HG03575 (cell line): ENCODE results near the gene SLC23A1.

Experiments
- ATAC-seq: cut with Tn5 transposase; IDR thresholded peaks from one replicate; pipeline ENCODE4 v1.9.1; 2021; ENCODE audit not compliant: unreplicated experiment, insufficient number of reproducible peaks, low FRiP score; ENCODE audit errors: extremely low read depth

Gene SLC23A1

DNA sequence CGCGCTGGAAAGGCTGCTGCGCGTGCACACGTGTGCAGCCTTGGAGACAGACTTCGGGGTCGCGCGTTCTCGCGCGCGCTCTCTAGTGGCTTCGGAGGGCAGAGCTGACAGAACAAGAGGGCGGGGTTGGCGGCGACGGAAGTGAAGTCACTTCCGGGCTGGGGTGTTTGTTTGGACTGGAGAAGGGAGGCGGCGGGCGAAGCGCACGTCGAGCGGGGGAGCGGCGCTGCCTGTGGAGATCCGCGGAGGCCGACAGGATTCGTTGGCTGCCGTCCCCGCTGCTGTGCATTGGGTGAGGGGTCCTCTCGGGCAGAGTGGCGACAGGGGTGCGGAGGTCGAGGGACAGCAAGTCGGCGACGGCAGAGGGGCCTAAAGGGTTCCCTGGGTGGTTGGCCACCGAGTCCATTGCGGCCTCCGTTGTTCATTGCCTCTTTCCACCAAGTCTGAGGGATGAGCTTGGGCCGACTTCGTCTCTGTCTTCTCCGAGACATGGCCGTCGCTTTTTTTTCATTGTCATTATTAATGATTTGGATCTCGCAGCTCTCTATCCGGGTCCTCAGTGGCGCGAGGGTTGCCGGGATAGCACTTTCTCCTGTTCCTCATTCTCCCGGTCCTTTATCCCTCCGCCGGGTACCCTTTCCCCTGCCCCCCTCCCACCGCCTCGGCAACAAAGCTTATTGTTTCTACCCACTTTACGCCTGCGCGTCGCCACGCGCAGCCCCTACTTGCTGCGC is 41.2 kb downstream of the SLC23A1 start, which contains the start of gene PAIP2:
Gene PAIP2 (plus strand): TSS at position 166 of the 734 bp plus-strand sequence. CDS start 21,931 bp downstream, outside the sequence.
- no peak for ATAC-seq

DNA sequence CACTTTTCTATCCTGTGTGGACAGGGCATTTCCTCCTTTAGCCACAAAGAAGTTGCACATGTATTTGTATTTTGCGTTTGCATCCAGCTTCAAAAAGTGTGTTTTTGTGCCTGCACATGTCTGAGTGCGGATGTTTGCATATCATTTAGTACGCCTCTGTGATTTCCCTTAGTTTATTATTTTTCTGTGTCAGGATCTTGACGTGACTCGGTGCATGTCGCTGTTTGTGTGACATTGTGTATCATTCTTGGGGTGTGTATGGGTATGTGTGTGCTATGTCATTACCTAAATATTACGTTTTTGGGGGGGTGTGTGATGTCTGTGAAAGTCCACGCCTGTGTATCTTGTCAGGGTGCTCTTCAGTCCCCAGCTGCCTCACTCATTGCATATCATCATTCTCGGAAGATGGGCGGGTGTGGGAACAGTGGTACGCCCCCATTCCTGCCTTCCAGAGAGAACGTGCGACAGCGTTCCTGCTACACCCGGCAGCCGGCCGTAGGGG is 41.9 kb downstream of the SLC23A1 start:
- no peak for ATAC-seq

DNA sequence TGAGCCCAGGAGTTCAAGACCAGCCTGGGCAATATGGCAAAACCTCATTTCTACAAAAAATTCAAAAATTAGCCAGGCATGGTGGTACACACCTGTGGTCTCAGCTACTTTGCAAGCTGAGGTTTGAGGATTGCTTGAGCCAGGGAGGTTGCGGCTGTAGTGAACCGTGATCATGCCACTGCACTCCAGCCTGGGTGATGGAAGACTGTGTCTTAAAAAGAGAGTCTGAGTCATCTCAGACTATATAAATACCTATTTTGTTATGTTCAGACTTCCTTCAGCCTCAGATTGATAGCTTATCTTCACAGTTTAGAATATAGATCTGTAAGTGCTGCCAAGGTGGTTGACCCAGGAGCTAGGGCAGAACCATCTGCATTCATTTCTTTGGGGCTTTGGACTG is 43.0 kb downstream of the SLC23A1 start:
- ATAC-seq = no peak

DNA sequence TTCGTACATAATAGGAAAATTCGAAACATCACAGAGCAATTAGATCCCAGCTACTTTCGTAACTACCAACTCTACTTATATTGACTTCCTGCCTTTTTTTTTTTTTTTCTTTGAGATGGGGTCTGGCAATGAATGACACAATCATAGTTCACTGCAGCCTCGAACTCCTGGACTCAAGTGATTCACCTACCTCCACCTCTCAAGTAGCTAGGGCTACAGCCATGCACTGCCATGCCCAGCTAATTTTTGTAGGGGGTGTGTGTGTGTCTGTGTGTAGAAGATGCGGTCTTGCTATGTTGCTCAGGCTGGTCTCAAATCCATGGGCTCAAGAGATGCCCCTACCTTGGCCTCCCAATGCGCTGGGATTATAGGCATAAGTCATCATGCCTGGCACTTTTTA is 47.3 kb downstream of the SLC23A1 start:
- ATAC-seq = no peak
